Liver (tissue), 9 donors: ENCODE data around the gene ORC5. TPM values are rescaled to one million over a fixed set of nuclear protein-coding genes. Genes with fewer than 3 reads are reported as not detected.

Source experiments
- DNase-seq: peaks from one replicate; pipeline ENCODE4 v3.0.0-alpha.2; 2017; ENCODE audit warnings: low spot score
- H3K27ac ChIP-seq, 2 donors: one replicate each; pipeline ENCODE4 v1.7.0; 2013; ENCODE audit warnings: inconsistent platforms in 2 of 2, low read length in 2 of 2, control low read depth in 1 of 2, low read depth in 1 of 2, mild to moderate bottlenecking in 1 of 2
- H3K27me3 ChIP-seq, 4 donors: one replicate each; pipeline versions ENCODE4 v1.6.1 to v1.7.0; 2013; ENCODE audit warnings: low read length in 3 of 4, inconsistent platforms in 1 of 4, mild to moderate bottlenecking in 1 of 4, moderate library complexity in 1 of 4; ENCODE audit not compliant: control insufficient read depth in 4 of 4, insufficient read depth in 4 of 4
- H3K36me3 ChIP-seq, 4 donors: one replicate each; pipeline versions ENCODE4 v1.6.1 to v1.7.0; 2013; ENCODE audit warnings: low read length in 3 of 4, mild to moderate bottlenecking in 3 of 4, low read depth in 1 of 4, moderate library complexity in 1 of 4; ENCODE audit not compliant: control insufficient read depth in 4 of 4, insufficient read depth in 3 of 4
- H3K4me1 ChIP-seq, 4 donors: one replicate each; pipeline versions ENCODE4 v1.6.1 to v1.7.0; 2013; ENCODE audit warnings: low read length in 3 of 4, mild to moderate bottlenecking in 3 of 4, moderate library complexity in 1 of 4; ENCODE audit not compliant: control insufficient read depth in 4 of 4, insufficient read depth in 4 of 4
- H3K4me3 ChIP-seq, 3 donors: one replicate each; pipeline versions ENCODE4 v1.6.1 to v1.7.0; 2013; ENCODE audit warnings: low read length in 3 of 3, control low read depth in 1 of 3, low read depth in 1 of 3, mild to moderate bottlenecking in 1 of 3
- H3K9ac ChIP-seq, 2 donors: one replicate each; pipeline ENCODE4 v1.7.0; 2013; ENCODE audit warnings: low read length in 2 of 2, mild to moderate bottlenecking in 2 of 2, moderate library complexity in 2 of 2, control low read depth in 1 of 2, low read depth in 1 of 2
- H3K9me3 ChIP-seq, 4 donors: one replicate each; pipeline versions ENCODE4 v1.6.1 to v1.7.0; 2013; ENCODE audit warnings: low read length in 3 of 4; ENCODE audit not compliant: control insufficient read depth in 4 of 4
- EGR1 ChIP-seq, 2 donors: IDR thresholded peaks; 2 replicates each; pipeline ENCODE4 v1.6.1; 2016 to 2018; ENCODE audit warnings: antibody characterized with exemption in 2 of 2, low read depth in 2 of 2
- FOXA1 ChIP-seq: IDR thresholded peaks from 2 replicates; pipeline ENCODE4 v1.6.1; 2016; ENCODE audit warnings: antibody characterized with exemption
- GABPA ChIP-seq, 2 donors: IDR thresholded peaks in 1 of 2; conservative IDR thresholded peaks in 1 of 2; 2 replicates each; pipeline ENCODE4 v1.6.1; 2016; ENCODE audit warnings: antibody characterized with exemption in 2 of 2, mild to moderate bottlenecking in 1 of 2, moderate library complexity in 1 of 2
- HNF4A ChIP-seq, 2 donors: conservative IDR thresholded peaks; 2 replicates each; pipeline ENCODE4 v1.6.1; 2016; ENCODE audit warnings: antibody characterized with exemption in 2 of 2, mild to moderate bottlenecking in 2 of 2
- HNF4G ChIP-seq: IDR thresholded peaks from 2 replicates; pipeline ENCODE4 v1.6.1; 2016; ENCODE audit warnings: antibody characterized with exemption
- JUND ChIP-seq, 2 donors: IDR thresholded peaks; 2 replicates each; pipeline ENCODE4 v1.6.1; 2016; ENCODE audit warnings: antibody characterized with exemption in 2 of 2
- MAX ChIP-seq: IDR thresholded peaks from 2 replicates; pipeline ENCODE4 v1.6.1; 2016; ENCODE audit warnings: antibody characterized with exemption
- NR2F2 ChIP-seq: IDR thresholded peaks from 2 replicates; pipeline ENCODE4 v1.6.1; 2016; ENCODE audit warnings: antibody characterized with exemption
- RAD21 ChIP-seq, 2 donors: IDR thresholded peaks; 2 replicates each; pipeline ENCODE4 v1.6.1; 2016; ENCODE audit warnings: antibody characterized with exemption in 2 of 2, mild to moderate bottlenecking in 2 of 2
- REST ChIP-seq: IDR thresholded peaks from 2 replicates; pipeline ENCODE4 v1.6.1; 2016; ENCODE audit warnings: antibody characterized with exemption, mild to moderate bottlenecking
- RXRA ChIP-seq, 2 donors: IDR thresholded peaks; 2 replicates each; pipeline ENCODE4 v1.6.1; 2017 to 2018; ENCODE audit warnings: antibody characterized with exemption in 2 of 2, mild to moderate bottlenecking in 1 of 2
- SP1 ChIP-seq: IDR thresholded peaks from 2 replicates; pipeline ENCODE4 v1.6.1; 2018; ENCODE audit warnings: antibody characterized with exemption, mild to moderate bottlenecking
- TAF1 ChIP-seq: conservative IDR thresholded peaks from 2 replicates; pipeline ENCODE4 v1.6.1; 2016; ENCODE audit warnings: antibody characterized with exemption, mild to moderate bottlenecking
- WGBS: extraction: QIAGEN DNeasy Blood & Tissue Kit; methylation state at CpG from one replicate; pipeline ENCODE4 v1.1.7; 2013; 5-methylcytosine and 5-hydroxymethylcytosine counted together
- polyA plus RNA-seq, 2 donors: library from polyadenylated mRNA; stranded (reverse) in 1 of 2; unstranded in 1 of 2; fragments of 200-250 nt in 1 of 2; fragments of >200 nt in 1 of 2; fragmentation: Nextera tagmentation in 1 of 2; extraction: Ambion mirVana in 1 of 2; gene quantifications; one replicate each; pipeline versions ENCODE4 v1.2.1 to v1.2.3, GENCODE V29; 2013 to 2015
- total RNA-seq, 2 donors: library from RNA; depleted of rRNA; stranded (reverse); fragments of >200 nt; gene quantifications; one replicate each; pipeline ENCODE4 v1.2.3, GENCODE V29; 2014
- TF ChIP-seq, protein P1 (sequence below): IDR thresholded peaks from 2 replicates; pipeline ENCODE4 v1.6.1; 2016; ENCODE audit warnings: antibody characterized with exemption
- TF ChIP-seq, protein P2 (sequence below): fragments of 150-350 bp; IDR thresholded peaks from 2 replicates; pipeline ENCODE4 v1.5.1; 2017; ENCODE audit warnings: improper control_type of control experiment, low read depth, low read length; ENCODE audit not compliant: missing input control
- TF ChIP-seq, protein P3 (sequence below): IDR thresholded peaks from 2 replicates; pipeline ENCODE4 v1.6.1; 2016; ENCODE audit warnings: antibody characterized with exemption
- donor health status: healthy.
- donor health status: healthy.
- donor health status: healthy.
- donor health status: healthy.
- donor health status: healthy.

The ORC5 gene
- total and polyA plus RNA-seq, 4 donors, result 8.4 to 20.7 (median 11.5) TPM

- TF ChIP-seq, protein P1, sequence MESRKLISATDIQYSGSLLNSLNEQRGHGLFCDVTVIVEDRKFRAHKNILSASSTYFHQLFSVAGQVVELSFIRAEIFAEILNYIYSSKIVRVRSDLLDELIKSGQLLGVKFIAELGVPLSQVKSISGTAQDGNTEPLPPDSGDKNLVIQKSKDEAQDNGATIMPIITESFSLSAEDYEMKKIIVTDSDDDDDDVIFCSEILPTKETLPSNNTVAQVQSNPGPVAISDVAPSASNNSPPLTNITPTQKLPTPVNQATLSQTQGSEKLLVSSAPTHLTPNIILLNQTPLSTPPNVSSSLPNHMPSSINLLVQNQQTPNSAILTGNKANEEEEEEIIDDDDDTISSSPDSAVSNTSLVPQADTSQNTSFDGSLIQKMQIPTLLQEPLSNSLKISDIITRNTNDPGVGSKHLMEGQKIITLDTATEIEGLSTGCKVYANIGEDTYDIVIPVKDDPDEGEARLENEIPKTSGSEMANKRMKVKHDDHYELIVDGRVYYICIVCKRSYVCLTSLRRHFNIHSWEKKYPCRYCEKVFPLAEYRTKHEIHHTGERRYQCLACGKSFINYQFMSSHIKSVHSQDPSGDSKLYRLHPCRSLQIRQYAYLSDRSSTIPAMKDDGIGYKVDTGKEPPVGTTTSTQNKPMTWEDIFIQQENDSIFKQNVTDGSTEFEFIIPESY, result no peak
Measured at GRCh38 chr7:104153287-104153686, 54.5 kb downstream of the ORC5 start (continued).

DNA sequence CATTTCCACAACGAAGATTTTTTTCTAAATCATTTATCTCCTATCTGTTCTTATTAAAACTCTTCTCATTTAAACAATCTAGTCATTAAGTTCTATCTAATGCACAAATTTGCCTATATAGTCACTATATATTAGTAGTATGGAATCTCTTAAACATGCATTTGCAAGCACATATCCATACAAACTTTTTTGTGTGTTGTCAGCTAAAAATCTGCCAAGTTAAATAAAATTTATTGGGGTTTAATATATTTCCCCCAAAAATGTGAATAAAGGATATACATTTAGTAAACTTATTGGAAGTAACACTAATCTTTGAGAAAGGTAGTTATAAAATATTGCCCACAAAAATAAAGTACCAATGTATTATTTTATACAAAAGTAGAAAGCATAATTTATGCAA is 55.3 kb downstream of the ORC5 start:
- no peaks in the 10 kb centered on the region for H3K27me3 ChIP-seq
- H3K4me3 ChIP-seq, result no peak overlapping the region
- peaks cover 0 to 4% (median 0%) of the 10 kb centered on the region in 4 donors for H3K36me3 ChIP-seq
- H3K27ac ChIP-seq, result no peak overlapping the region
- WGBS, result 96% methylated on average over 1 of the region's 1 CpG
- peaks cover 0 to 3% (median 0%) of the 10 kb centered on the region in 4 donors for H3K4me1 ChIP-seq
- H3K9ac ChIP-seq, result no peak overlapping the region
- TF ChIP-seq HNF4A (conservative IDR thresholded peaks at IDR 0.05) (no peak), RAD21 (IDR thresholded peaks at IDR 0.05) (no peak), NR2F2 (no peak), SP1 (no peak), JUND (IDR thresholded peaks at IDR 0.05) (no peak), REST (no peak), GABPA (IDR thresholded peaks at IDR 0.05 in 1 of 2, conservative IDR thresholded peaks at IDR 0.05 in 1 of 2) (no peak), HNF4G (no peak), TAF1 (no peak), FOXA1 (no peak), MAX (no peak), RXRA (IDR thresholded peaks at IDR 0.05) (no peak), EGR1 (IDR thresholded peaks at IDR 0.05; ENCODE audit: low read depth in 2 of 2) (no peak)
- TF ChIP-seq, protein P2, sequence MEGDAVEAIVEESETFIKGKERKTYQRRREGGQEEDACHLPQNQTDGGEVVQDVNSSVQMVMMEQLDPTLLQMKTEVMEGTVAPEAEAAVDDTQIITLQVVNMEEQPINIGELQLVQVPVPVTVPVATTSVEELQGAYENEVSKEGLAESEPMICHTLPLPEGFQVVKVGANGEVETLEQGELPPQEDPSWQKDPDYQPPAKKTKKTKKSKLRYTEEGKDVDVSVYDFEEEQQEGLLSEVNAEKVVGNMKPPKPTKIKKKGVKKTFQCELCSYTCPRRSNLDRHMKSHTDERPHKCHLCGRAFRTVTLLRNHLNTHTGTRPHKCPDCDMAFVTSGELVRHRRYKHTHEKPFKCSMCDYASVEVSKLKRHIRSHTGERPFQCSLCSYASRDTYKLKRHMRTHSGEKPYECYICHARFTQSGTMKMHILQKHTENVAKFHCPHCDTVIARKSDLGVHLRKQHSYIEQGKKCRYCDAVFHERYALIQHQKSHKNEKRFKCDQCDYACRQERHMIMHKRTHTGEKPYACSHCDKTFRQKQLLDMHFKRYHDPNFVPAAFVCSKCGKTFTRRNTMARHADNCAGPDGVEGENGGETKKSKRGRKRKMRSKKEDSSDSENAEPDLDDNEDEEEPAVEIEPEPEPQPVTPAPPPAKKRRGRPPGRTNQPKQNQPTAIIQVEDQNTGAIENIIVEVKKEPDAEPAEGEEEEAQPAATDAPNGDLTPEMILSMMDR, result no peak
- TF ChIP-seq, protein P3, sequence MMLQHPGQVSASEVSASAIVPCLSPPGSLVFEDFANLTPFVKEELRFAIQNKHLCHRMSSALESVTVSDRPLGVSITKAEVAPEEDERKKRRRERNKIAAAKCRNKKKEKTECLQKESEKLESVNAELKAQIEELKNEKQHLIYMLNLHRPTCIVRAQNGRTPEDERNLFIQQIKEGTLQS, result no peak
- no peaks in the 10 kb centered on the region for H3K9me3 ChIP-seq
- DNase-seq, result no peak
